HL-60 (cell line): ENCODE data around the gene COG4.

Source experiments
- DNase-seq, 2 experiments: peaks; one replicate each; pipeline ENCODE4 v3.0.0-alpha.2; 2010 to 2020; ENCODE audit warnings: low read depth in 1 of 2, low spot score in 1 of 2
- H3K27ac ChIP-seq: fragments of 250-450 bp; sonication (Bioruptor Pico); replicated peaks from 2 replicates; pipeline ENCODE4 v1.5.1; 2020; ENCODE audit warnings: mild to moderate bottlenecking, moderate library complexity
- H3K27me3 ChIP-seq: fragments of 250-450 bp; sonication (Bioruptor Pico); 2 replicates; pipeline ENCODE4 v1.5.1; 2021; ENCODE audit warnings: mild to moderate bottlenecking, moderate library complexity; ENCODE audit not compliant: insufficient read depth, poor library complexity, severe bottlenecking
- H3K4me3 ChIP-seq: replicated peaks from 2 replicates; pipeline ENCODE4 v1.5.1; 2011; ENCODE audit warnings: mild to moderate bottlenecking, control low read depth, low read length; ENCODE audit not compliant: insufficient read depth
- CTCF ChIP-seq: IDR thresholded peaks from one replicate; pipeline ENCODE4 v1.5.1; 2011; ENCODE audit warnings: low read length, control low read depth, inconsistent platforms; ENCODE audit not compliant: insufficient read depth
- GABPA ChIP-seq: IDR thresholded peaks from 2 replicates; pipeline ENCODE4 v1.6.1; 2012; ENCODE audit warnings: low read depth
- POLR2AphosphoS5 ChIP-seq: IDR thresholded peaks from 2 replicates; pipeline ENCODE4 v1.6.1; 2012; ENCODE audit warnings: low read depth
- SPI1 ChIP-seq: IDR thresholded peaks from 2 replicates; pipeline ENCODE4 v1.6.1; 2012; ENCODE audit warnings: low read depth, mild to moderate bottlenecking, borderline replicate concordance
- TF ChIP-seq, protein P1 (sequence below): IDR thresholded peaks from 2 replicates; pipeline ENCODE4 v1.6.1; 2012; ENCODE audit warnings: low read depth; ENCODE audit not compliant: insufficient replicate concordance

Gene COG4

GRCh38 chr16:70495425-70496182 is 27.8 kb downstream of the COG4 start:
- TF ChIP-seq SPI1: no peak
- TF ChIP-seq POLR2AphosphoS5: no peak
- no peak for TF ChIP-seq CTCF
- TF ChIP-seq GABPA: no peak
- TF ChIP-seq, protein P1, sequence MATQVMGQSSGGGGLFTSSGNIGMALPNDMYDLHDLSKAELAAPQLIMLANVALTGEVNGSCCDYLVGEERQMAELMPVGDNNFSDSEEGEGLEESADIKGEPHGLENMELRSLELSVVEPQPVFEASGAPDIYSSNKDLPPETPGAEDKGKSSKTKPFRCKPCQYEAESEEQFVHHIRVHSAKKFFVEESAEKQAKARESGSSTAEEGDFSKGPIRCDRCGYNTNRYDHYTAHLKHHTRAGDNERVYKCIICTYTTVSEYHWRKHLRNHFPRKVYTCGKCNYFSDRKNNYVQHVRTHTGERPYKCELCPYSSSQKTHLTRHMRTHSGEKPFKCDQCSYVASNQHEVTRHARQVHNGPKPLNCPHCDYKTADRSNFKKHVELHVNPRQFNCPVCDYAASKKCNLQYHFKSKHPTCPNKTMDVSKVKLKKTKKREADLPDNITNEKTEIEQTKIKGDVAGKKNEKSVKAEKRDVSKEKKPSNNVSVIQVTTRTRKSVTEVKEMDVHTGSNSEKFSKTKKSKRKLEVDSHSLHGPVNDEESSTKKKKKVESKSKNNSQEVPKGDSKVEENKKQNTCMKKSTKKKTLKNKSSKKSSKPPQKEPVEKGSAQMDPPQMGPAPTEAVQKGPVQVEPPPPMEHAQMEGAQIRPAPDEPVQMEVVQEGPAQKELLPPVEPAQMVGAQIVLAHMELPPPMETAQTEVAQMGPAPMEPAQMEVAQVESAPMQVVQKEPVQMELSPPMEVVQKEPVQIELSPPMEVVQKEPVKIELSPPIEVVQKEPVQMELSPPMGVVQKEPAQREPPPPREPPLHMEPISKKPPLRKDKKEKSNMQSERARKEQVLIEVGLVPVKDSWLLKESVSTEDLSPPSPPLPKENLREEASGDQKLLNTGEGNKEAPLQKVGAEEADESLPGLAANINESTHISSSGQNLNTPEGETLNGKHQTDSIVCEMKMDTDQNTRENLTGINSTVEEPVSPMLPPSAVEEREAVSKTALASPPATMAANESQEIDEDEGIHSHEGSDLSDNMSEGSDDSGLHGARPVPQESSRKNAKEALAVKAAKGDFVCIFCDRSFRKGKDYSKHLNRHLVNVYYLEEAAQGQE: no peak
- no peak overlapping the region for H3K27ac ChIP-seq

DNA sequence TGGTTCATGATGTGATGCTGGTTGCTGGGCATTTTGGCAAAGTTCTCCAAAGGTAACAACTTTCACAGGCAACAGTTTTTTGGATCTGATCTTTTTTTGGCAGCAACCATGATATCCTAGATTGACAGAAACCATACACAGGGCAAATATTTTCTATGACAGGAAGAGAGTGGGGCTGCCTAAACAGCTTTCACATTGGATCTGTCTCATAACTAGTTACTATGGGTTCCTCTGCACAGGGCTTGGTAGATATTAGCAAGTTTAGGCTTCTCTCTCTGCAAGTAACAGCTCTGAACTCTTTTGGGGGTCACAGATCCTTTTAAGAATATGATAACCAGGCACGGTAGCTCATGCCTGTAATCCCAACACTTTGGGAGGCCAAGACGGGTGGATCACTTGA is 28.6 kb downstream of the COG4 start:
- Histone ChIP-seq H3K27me3 (no peaks in the 10 kb centered on the region), H3K27ac (no peak overlapping the region), H3K4me3 (no peak overlapping the region)
- DNase-seq: no peak
- TF ChIP-seq SPI1 (no peak), CTCF (no peak)
- TF ChIP-seq, protein P1: no peak

More at GRCh38 chr16:70495425-70496182, 27.8 kb downstream of the COG4 start:
- Histone ChIP-seq H3K4me3 (no peak overlapping the region), H3K27me3 (no peaks in the 10 kb centered on the region)
- no peak for DNase-seq

DNA sequence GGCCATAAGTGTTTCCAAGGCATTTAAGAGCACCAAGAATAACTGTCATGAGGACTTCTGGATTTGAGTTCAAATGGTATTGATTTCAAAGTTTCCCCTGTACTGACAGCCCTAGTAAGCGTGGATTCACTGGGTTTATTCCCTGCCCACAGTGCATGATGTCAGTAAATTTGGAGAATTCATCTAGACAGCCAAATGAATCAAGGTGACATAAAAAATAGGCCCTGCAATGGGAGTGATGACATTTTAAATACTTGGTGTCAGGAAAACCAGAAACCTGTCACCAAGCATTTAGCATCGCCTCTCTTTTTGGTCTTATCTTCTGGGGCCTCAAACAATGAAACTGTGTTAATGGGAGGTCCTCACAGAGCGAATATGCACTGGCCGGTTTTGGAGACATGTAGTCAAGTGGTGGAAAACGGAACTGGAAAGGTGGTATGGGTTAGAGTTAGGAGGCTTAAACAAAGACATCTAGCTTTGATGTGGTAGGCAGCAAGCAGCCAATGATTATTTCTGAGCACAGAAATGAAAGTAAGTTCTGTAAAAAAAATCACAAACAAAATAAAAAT is 29.1 kb downstream of the COG4 start:
- H3K4me3 ChIP-seq: no peak overlapping the region

More for the DNA sequence above, 29.1 kb downstream of the COG4 start:
- TF ChIP-seq GABPA (no peak), POLR2AphosphoS5 (no peak), SPI1 (no peak), CTCF (no peak)
- TF ChIP-seq, protein P1: no peak
- DNase-seq: no peak
- H3K27me3 ChIP-seq: no peaks in the 10 kb centered on the region
- no peak overlapping the region for H3K27ac ChIP-seq
